ENCODE data around the gene PARN. TPM values are rescaled to one million over a fixed set of nuclear protein-coding genes. Genes with fewer than 3 reads are reported as not detected.
"Not testable (repeated sequence)": the region's sequence is repeated elsewhere in the genome, so short reads cannot be mapped to it uniquely, and the experiment has no call there.

Gene PARN
- total and polyA plus RNA-seq, 2 donors, result 20.4 to 24.8 TPM

DNA sequence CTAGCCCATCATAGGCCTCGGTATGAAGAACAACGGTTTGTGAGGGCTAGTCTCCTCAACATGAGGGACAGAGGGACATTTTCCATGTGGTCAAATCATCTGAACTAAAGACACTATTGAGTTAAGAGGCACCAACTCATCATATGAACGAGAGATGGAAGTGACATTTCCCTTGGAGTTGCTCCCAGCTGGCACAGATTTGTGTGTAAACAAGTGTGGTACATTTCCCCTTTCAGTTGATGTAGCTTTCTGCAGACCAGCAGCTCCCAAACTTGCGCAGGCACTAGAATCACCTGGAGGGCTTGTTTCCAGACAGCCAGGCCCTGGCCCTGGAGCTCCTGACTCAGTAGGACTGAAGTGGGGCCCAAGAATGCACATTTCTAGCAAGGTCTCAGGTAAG lies 205.5 kb downstream of the PARN start:
- WGBS, result 95% methylated on average over 4 of the region's 4 CpGs
- H3K4me1 ChIP-seq (ENCODE audit: control insufficient read depth in 2 of 2, insufficient read depth in 2 of 2, low read length in 2 of 2), result peaks cover 3 to 5% of the 10 kb centered on the region in 2 donors
- H3K27me3 ChIP-seq (ENCODE audit: control insufficient read depth in 2 of 2, insufficient read depth in 1 of 2, low read length in 1 of 2), result no peaks in the 10 kb centered on the region
- DNase-seq (ENCODE audit: low read depth in 6 of 9, low spot score in 9 of 9), result no peak
- no peak overlapping the region for H3K4me3 ChIP-seq (ENCODE audit: low read length in 2 of 2)
- H3K9me3 ChIP-seq (ENCODE audit: control insufficient read depth in 2 of 2, insufficient read depth in 1 of 2, low read length in 1 of 2), result no peaks in the 10 kb centered on the region
- no peaks in the 10 kb centered on the region for H3K36me3 ChIP-seq (ENCODE audit: control insufficient read depth in 2 of 2, insufficient read depth in 2 of 2, low read length in 1 of 2)
- H3K27ac ChIP-seq (ENCODE audit: low read depth in 1 of 2, low read length in 1 of 2), result no peak overlapping the region

DNA sequence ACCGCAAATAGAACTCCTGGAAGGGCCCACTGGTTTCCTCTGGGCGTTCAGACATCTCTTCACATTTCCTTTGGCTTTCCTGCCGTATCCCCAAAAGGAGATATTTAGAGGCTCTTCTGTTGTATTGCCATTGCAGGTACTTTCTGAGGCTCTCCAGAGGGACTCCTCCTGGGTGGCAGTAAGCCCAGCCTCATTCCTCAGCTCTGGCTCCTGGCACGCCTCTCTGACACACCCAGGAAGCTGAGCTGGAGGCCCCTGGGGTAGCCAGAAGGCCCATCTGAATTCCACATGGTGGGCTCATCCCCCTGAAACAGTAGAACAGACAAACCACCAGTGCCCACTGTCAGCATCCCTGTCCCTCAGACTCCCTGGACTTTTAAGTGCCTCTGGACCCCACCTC lies 206.7 kb downstream of the PARN start:
- Histone ChIP-seq H3K9me3 (ENCODE audit: control insufficient read depth in 2 of 2, insufficient read depth in 1 of 2, low read length in 1 of 2) (no peaks in the 10 kb centered on the region), H3K4me1 (ENCODE audit: control insufficient read depth in 2 of 2, insufficient read depth in 2 of 2, low read length in 2 of 2) (peaks cover 3 to 5% of the 10 kb centered on the region in 2 donors), H3K27ac (ENCODE audit: low read depth in 1 of 2, low read length in 1 of 2) (no peak overlapping the region), H3K36me3 (ENCODE audit: control insufficient read depth in 2 of 2, insufficient read depth in 2 of 2, low read length in 1 of 2) (no peaks in the 10 kb centered on the region), H3K4me3 (ENCODE audit: low read length in 2 of 2) (no peak overlapping the region), H3K27me3 (ENCODE audit: control insufficient read depth in 2 of 2, insufficient read depth in 1 of 2, low read length in 1 of 2) (no peaks in the 10 kb centered on the region)
- DNase-seq (ENCODE audit: low read depth in 6 of 9, low spot score in 9 of 9), result no peak
- WGBS, result 96% methylated on average over 4 of the region's 4 CpGs

DNA sequence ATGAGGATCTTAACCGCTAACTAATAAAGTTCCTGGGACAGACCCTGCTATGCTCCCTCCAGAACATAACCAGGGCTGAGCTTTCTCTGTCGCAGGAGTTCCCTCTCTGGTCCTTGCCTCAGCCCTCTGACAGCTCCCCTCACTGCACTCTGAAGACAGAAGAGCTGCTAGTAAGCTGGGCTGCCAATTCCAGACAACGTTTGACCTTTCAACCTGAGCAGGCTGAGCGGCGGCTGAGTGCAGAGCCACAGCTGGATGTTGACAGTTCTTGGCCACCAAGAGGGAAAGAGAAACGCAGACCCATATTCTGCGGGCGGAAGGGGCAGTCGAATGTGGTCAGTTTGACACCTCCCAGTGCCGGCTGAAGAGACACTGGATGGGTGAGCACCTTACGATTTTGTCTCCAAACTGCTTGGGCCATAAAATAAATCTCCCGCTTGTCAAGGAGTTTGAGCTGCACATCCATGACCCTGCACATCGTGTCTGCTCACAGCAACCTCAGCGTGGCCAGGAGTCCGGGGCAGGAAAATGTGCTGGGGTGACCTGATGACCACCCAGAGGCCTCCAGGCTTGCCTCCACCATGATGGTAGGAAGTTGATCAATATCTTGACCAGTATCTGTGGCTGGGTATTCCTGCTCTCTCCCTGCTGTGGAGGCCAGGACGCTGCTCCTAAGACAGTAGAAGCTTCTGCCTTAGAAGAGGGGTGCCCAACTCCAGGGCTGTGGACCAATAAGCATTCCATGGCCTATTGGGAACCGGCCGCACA lies 209.2 kb downstream of the PARN start:
- Histone ChIP-seq H3K4me1 (ENCODE audit: control insufficient read depth in 2 of 2, insufficient read depth in 2 of 2, low read length in 2 of 2) (no peaks in the 10 kb centered on the region), H3K36me3 (ENCODE audit: control insufficient read depth in 2 of 2, insufficient read depth in 2 of 2, low read length in 1 of 2) (no peaks in the 10 kb centered on the region), H3K27ac (ENCODE audit: low read depth in 1 of 2, low read length in 1 of 2) (no peak overlapping the region), H3K4me3 (ENCODE audit: low read length in 2 of 2) (no peak overlapping the region), H3K27me3 (ENCODE audit: control insufficient read depth in 2 of 2, insufficient read depth in 1 of 2, low read length in 1 of 2) (no peaks in the 10 kb centered on the region), H3K9me3 (ENCODE audit: control insufficient read depth in 2 of 2, insufficient read depth in 1 of 2, low read length in 1 of 2) (no peaks in the 10 kb centered on the region)
- WGBS, result 96% methylated on average over 18 of the region's 18 CpGs
- no peak for DNase-seq (ENCODE audit: low read depth in 6 of 9, low spot score in 9 of 9)

DNA sequence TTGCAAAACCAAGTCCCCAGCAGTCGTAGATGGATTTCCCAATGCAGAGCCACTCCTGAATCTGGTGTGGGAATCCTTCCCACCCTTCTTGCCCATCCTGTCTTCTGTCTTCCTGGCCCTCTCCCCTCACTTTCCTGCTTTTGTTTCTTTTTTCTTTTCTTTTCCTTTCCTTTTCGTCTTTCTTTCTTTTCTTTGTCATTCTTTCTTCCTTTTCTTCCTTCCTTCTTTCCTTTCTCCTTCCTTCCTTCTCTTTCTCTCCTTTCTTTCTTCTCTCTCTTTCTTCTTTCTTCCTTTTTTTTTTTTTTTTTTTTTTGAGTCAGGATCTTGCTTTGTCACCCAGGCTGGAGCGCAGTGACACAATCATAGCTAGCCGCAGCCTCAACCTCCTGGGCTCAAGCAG lies 209.8 kb downstream of the PARN start:
- not testable (repeated sequence) for DNase-seq (ENCODE audit: low read depth in 6 of 9, low spot score in 9 of 9); H3K27me3 ChIP-seq (ENCODE audit: control insufficient read depth in 2 of 2, insufficient read depth in 1 of 2, low read length in 1 of 2); H3K4me3 ChIP-seq (ENCODE audit: low read length in 2 of 2); H3K36me3 ChIP-seq (ENCODE audit: control insufficient read depth in 2 of 2, insufficient read depth in 2 of 2, low read length in 1 of 2); H3K27ac ChIP-seq (ENCODE audit: low read depth in 1 of 2, low read length in 1 of 2); H3K4me1 ChIP-seq (ENCODE audit: control insufficient read depth in 2 of 2, insufficient read depth in 2 of 2, low read length in 2 of 2); H3K9me3 ChIP-seq (ENCODE audit: control insufficient read depth in 2 of 2, insufficient read depth in 1 of 2, low read length in 1 of 2)
- 93% methylated on average over 4 of the region's 4 CpGs for WGBS

DNA sequence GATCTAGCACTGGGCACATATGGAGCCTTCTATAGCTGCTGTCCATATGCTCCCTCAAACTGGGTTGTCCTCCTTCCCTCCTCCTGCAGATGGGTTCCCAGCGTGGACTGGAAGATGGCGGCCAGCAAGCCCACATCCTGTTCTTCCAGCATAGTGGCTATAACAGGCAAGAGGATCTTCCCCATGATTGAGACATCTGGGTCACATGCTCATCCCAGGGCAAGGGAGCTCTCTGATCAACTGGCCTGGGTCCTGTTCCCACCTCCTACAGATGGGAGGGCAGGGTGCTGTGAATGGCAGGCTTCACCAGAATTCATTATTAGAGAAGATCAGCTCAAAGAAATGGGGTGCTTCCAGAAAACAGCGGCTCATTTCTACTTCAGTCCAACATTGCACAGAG lies 210.2 kb downstream of the PARN start:
- 99% methylated on average over 3 of the region's 3 CpGs for WGBS

DNA sequence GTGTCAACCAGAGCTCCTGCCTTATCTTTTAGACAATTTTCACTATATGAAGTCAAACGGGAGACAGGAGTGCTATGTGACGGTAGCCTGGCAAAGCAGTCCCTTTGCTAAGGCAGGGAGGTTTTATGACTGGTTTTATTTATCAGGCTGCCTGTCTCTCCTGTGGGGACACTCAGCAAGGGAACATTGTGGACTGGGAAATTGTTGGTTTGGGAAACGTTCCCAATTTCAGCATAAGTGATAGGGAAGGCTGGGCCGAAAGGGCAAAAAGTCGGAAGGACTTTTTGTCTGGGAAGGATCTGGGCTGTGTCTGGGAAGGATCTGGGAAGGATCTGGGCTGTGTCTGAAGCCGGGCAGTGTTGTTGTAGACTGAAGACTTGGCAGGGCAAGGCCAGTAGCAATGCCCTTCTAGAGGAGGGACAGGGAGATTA lies 211.2 kb downstream of the PARN start:
- Histone ChIP-seq H3K4me3 (ENCODE audit: low read length in 2 of 2) (no peak overlapping the region), H3K9me3 (ENCODE audit: control insufficient read depth in 2 of 2, insufficient read depth in 1 of 2, low read length in 1 of 2) (no peaks in the 10 kb centered on the region), H3K27ac (ENCODE audit: low read depth in 1 of 2, low read length in 1 of 2) (no peak overlapping the region), H3K36me3 (ENCODE audit: control insufficient read depth in 2 of 2, insufficient read depth in 2 of 2, low read length in 1 of 2) (no peaks in the 10 kb centered on the region), H3K27me3 (ENCODE audit: control insufficient read depth in 2 of 2, insufficient read depth in 1 of 2, low read length in 1 of 2) (no peaks in the 10 kb centered on the region), H3K4me1 (ENCODE audit: control insufficient read depth in 2 of 2, insufficient read depth in 2 of 2, low read length in 2 of 2) (no peaks in the 10 kb centered on the region)
- no peak for DNase-seq (ENCODE audit: low read depth in 6 of 9, low spot score in 9 of 9)
- 94% methylated on average over 6 of the region's 6 CpGs for WGBS

More for the DNA sequence above, 210.2 kb downstream of the PARN start:
- H3K4me1 ChIP-seq (ENCODE audit: control insufficient read depth in 2 of 2, insufficient read depth in 2 of 2, low read length in 2 of 2), result no peaks in the 10 kb centered on the region
- no peak for DNase-seq (ENCODE audit: low read depth in 6 of 9, low spot score in 9 of 9)
- H3K9me3 ChIP-seq (ENCODE audit: control insufficient read depth in 2 of 2, insufficient read depth in 1 of 2, low read length in 1 of 2), result no peaks in the 10 kb centered on the region
- no peaks in the 10 kb centered on the region for H3K36me3 ChIP-seq (ENCODE audit: control insufficient read depth in 2 of 2, insufficient read depth in 2 of 2, low read length in 1 of 2)
- no peaks in the 10 kb centered on the region for H3K27me3 ChIP-seq (ENCODE audit: control insufficient read depth in 2 of 2, insufficient read depth in 1 of 2, low read length in 1 of 2)
- no peak overlapping the region for H3K27ac ChIP-seq (ENCODE audit: low read depth in 1 of 2, low read length in 1 of 2)
- no peak overlapping the region for H3K4me3 ChIP-seq (ENCODE audit: low read length in 2 of 2)

DNA sequence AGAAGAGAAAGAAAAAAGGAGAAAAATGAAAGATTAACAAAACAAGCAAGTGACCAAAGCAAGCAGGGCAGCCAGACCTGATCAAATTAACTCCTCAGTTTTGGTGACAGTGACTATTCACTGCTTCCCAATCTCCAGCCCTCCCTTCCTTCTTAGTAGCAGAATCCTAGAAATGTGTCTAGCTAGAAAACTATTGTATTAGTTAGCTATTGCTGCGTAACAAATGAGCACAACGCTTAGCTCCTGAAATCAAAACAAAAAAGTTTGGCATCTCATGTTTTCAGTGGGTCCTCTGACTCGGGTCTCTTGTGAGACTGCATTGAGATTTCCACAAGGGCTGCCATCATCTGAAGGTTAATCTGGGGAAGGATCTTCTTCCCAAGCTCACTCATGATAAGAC lies 213.9 kb downstream of the PARN start:
- WGBS, result 99% methylated on average over 3 of the region's 3 CpGs
- no peaks in the 10 kb centered on the region for H3K4me1 ChIP-seq (ENCODE audit: control insufficient read depth in 2 of 2, insufficient read depth in 2 of 2, low read length in 2 of 2)
- H3K27me3 ChIP-seq (ENCODE audit: control insufficient read depth in 2 of 2, insufficient read depth in 1 of 2, low read length in 1 of 2), result no peaks in the 10 kb centered on the region
- H3K27ac ChIP-seq (ENCODE audit: low read depth in 1 of 2, low read length in 1 of 2), result no peak overlapping the region
- H3K9me3 ChIP-seq (ENCODE audit: control insufficient read depth in 2 of 2, insufficient read depth in 1 of 2, low read length in 1 of 2), result no peaks in the 10 kb centered on the region
- no peak for DNase-seq (ENCODE audit: low read depth in 6 of 9, low spot score in 9 of 9)
- H3K4me3 ChIP-seq (ENCODE audit: low read length in 2 of 2), result no peak overlapping the region
- no peaks in the 10 kb centered on the region for H3K36me3 ChIP-seq (ENCODE audit: control insufficient read depth in 2 of 2, insufficient read depth in 2 of 2, low read length in 1 of 2)

DNA sequence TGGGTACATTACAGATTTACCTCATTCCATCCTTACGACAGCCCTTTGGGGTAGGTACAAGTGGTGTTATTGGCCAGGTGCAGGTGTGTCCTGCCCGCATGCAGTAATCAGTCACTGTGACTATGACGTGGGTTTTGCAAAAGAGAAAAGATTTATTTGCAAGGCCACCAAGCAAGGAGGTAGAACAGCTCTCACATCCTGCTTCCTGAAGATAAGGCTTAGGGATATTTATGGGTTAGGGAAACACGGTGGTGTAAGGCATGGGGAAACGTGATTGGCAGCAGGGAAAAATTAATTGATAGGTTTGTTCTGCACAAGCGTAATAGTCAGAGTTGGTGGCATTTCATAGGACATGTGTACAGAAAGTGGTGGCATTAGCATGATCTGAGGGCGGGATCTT lies 214.8 kb downstream of the PARN start:
- no peaks in the 10 kb centered on the region for H3K9me3 ChIP-seq (ENCODE audit: control insufficient read depth in 2 of 2, insufficient read depth in 1 of 2, low read length in 1 of 2)
- H3K27me3 ChIP-seq (ENCODE audit: control insufficient read depth in 2 of 2, insufficient read depth in 1 of 2, low read length in 1 of 2), result no peaks in the 10 kb centered on the region
- 53% methylated on average over 7 of the region's 7 CpGs for WGBS
- no peaks in the 10 kb centered on the region for H3K36me3 ChIP-seq (ENCODE audit: control insufficient read depth in 2 of 2, insufficient read depth in 2 of 2, low read length in 1 of 2)
- H3K27ac ChIP-seq (ENCODE audit: low read depth in 1 of 2, low read length in 1 of 2), result no peak overlapping the region
- H3K4me1 ChIP-seq (ENCODE audit: control insufficient read depth in 2 of 2, insufficient read depth in 2 of 2, low read length in 2 of 2), result no peaks in the 10 kb centered on the region
- no peak for DNase-seq (ENCODE audit: low read depth in 6 of 9, low spot score in 9 of 9)
- no peak overlapping the region for H3K4me3 ChIP-seq (ENCODE audit: low read length in 2 of 2)

DNA sequence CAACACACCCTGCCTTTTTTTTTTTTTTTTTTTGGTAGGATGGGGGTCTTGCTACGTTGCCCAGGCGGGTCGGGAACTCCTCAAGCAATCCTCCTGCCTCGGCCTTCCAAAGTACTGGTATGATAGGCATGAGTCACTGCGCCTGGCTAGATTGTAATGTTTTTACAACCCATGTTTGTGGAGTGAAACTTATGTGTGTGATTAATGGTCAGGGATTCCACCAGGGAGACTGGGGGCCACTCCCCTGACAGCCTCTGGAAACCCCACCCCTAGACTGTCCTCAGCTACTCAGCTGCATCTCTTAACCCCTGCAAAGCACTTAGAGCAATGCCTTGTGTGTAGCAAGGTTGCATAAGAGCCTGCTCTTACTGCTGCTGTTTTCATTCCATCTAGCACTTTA lies 220.5 kb downstream of the PARN start:
- no peak overlapping the region for H3K4me3 ChIP-seq (ENCODE audit: low read length in 2 of 2)
- 94% methylated on average over 5 of the region's 5 CpGs for WGBS
- H3K4me1 ChIP-seq (ENCODE audit: control insufficient read depth in 2 of 2, insufficient read depth in 2 of 2, low read length in 2 of 2), result no peaks in the 10 kb centered on the region
- no peaks in the 10 kb centered on the region for H3K36me3 ChIP-seq (ENCODE audit: control insufficient read depth in 2 of 2, insufficient read depth in 2 of 2, low read length in 1 of 2)
- no peaks in the 10 kb centered on the region for H3K27me3 ChIP-seq (ENCODE audit: control insufficient read depth in 2 of 2, insufficient read depth in 1 of 2, low read length in 1 of 2)
- no peaks in the 10 kb centered on the region for H3K9me3 ChIP-seq (ENCODE audit: control insufficient read depth in 2 of 2, insufficient read depth in 1 of 2, low read length in 1 of 2)
- H3K27ac ChIP-seq (ENCODE audit: low read depth in 1 of 2, low read length in 1 of 2), result no peak overlapping the region
- DNase-seq (ENCODE audit: low read depth in 6 of 9, low spot score in 9 of 9), result no peak
